ENCODE data around the gene LRRK1. TPM values are rescaled to one million over a fixed set of nuclear protein-coding genes. Genes with fewer than 3 reads are reported as not detected.
"Not testable (repeated sequence)": the region's sequence is repeated elsewhere in the genome, so short reads cannot be mapped to it uniquely, and the experiment has no call there.

Gene LRRK1
- total RNA-seq, 1 experiment from 2014 or later: not detected

- DNase-seq (ENCODE audit: low spot score); in situ Hi-C loops (cut with HindIII; ENCODE audit: low sequenced_read_pairs): not testable (repeated sequence)
Observed at GRCh38 chr15:101072235-101072634, 153.1 kb downstream of the LRRK1 start.

DNA sequence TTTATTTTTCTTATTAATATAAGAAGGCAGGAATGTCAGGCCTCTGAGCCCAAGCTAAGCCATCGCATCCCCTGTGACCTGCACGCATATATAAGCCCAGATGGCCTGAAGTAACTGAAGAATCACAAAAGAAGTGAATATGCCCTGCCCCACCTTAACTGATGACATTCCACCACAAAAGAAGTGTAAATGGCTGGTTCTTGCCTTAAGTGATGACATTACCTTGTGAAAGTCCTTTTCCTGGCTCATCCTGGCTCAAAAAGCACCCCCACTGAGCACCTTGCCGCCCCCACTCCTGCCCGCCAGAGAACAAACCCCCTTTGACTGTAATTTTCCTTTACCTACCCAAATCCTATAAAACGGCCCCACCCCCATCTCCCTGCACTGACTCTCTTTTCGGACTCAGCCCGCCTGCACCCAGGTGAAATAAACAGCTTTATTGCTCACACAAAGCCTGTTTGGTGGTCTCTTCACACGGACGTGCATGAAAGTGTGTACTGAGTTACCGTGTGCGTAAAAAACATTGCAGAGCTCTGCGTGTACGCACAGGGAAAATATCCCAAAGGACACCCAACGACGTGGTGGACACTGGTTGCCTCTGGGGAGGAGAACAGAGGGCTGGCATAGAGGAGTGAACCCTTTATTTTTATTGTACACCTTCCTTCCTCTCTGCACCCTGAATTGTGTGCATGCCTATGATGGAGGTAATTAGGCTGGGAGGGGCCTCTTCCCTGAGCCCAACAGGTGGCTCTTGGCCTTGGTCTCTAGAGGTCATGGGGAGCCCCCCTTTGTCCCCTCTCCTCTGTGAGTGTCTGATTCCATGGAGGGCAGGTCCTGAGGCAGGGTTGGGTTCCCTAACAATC is 158.9 kb downstream of the LRRK1 start:
- DNase-seq (ENCODE audit: low spot score); in situ Hi-C loops (cut with HindIII; ENCODE audit: low sequenced_read_pairs): not testable (repeated sequence)

GRCh38 chr15:101078669-101079323 is 159.6 kb downstream of the LRRK1 start:
- in situ Hi-C loops (cut with HindIII; ENCODE audit: low sequenced_read_pairs): no loop called here
- no peak for DNase-seq (ENCODE audit: low spot score)

GRCh38 chr15:101081900-101082299 is 162.7 kb downstream of the LRRK1 start:
- in situ Hi-C loops (cut with HindIII; ENCODE audit: low sequenced_read_pairs): no loop called here
- no peak for DNase-seq (ENCODE audit: low spot score)

GRCh38 chr15:101083336-101084045 is 164.3 kb downstream of the LRRK1 start:
- DNase-seq (ENCODE audit: low spot score): no peak
- in situ Hi-C loops (cut with HindIII; ENCODE audit: low sequenced_read_pairs): no loop called here

DNA sequence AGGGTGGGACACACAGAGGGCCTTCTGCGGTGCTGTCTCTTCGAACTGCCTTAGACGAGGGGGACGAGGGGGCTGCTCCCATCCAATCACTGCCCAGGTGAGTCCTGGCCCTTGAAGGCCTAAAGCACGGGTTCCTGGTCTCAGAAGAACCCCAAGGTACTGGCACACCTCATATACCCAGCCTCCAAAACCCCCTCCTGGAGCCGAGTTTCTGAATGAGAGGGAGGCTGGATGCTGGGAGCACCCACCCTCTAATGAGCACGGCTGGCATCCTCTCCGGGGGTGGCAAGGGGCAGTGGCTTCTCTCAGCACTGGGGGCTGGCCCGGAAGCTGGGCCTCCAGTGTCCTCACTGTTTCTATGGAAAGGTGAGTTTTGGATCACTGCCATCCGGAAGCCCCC is 165.6 kb downstream of the LRRK1 start:
- in situ Hi-C loops (cut with HindIII; ENCODE audit: low sequenced_read_pairs): no loop called here
- DNase-seq (ENCODE audit: low spot score): no peak

DNA sequence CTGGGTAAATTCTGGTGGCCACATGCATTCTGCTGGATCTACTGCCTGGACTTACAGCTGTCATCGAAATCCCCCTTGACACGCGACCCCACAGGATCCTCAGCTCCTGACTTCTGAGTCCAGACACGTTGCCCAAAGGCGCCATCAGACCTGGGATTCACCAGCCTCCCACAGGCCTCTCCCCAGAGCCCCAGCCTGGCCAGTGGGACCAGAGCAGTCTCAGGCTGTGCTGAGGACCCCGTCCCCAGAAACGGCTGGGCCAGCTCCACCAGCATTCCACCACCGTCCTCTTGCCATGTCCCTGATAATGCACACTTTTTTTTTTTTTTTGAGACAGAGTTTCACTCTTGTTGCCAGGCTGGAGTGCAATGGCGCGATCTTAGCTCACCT is 166.1 kb downstream of the LRRK1 start:
- no peak for DNase-seq (ENCODE audit: low spot score)
- in situ Hi-C loops (cut with HindIII; ENCODE audit: low sequenced_read_pairs): no loop called here

GRCh38 chr15:101086394-101087171 is 167.4 kb downstream of the LRRK1 start:
- DNase-seq (ENCODE audit: low spot score): no peak
- in situ Hi-C loops (cut with HindIII; ENCODE audit: low sequenced_read_pairs): no loop called here

- in situ Hi-C loops (cut with HindIII; ENCODE audit: low sequenced_read_pairs): no loop called here
Observed at GRCh38 chr15:101087172-101087769, 168.1 kb downstream of the LRRK1 start.

DNA sequence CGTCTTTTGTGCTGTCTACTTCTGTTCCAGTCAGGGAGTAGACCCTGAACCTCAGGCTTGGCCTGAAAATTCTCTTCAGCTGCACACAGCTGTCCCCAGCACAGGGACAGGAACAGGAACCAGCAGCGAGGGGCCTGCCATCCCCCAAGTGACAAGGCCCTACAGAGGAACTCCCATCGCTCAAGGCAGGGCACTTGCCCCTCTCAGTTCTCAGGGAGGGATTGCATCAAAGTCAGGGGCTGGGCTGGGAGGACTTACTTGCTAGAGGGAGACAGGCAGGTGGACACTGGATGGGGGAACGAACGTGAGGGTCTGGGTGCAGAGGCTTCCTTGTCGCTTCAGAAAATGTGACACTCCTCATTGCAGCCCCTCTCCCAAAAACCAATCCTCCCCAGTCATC is 169.1 kb downstream of the LRRK1 start:
- no peak for DNase-seq (ENCODE audit: low spot score)
- in situ Hi-C loops (cut with HindIII; ENCODE audit: low sequenced_read_pairs): no loop called here

More at GRCh38 chr15:101087172-101087769, 168.1 kb downstream of the LRRK1 start:
- no peak for DNase-seq (ENCODE audit: low spot score)

- in situ Hi-C loops (cut with HindIII; ENCODE audit: low sequenced_read_pairs): no loop called here
- DNase-seq (ENCODE audit: low spot score): peak; percentile 43
Observed at GRCh38 chr15:101088788-101089578, 169.8 kb downstream of the LRRK1 start.

GRCh38 chr15:101089579-101090427 is 170.6 kb downstream of the LRRK1 start:
- in situ Hi-C loops (cut with HindIII; ENCODE audit: low sequenced_read_pairs): loop anchor here (5.0 kb wide), 1 partner anchor 152 kb away; no protein-coding TSS in a partner anchor

DNA sequence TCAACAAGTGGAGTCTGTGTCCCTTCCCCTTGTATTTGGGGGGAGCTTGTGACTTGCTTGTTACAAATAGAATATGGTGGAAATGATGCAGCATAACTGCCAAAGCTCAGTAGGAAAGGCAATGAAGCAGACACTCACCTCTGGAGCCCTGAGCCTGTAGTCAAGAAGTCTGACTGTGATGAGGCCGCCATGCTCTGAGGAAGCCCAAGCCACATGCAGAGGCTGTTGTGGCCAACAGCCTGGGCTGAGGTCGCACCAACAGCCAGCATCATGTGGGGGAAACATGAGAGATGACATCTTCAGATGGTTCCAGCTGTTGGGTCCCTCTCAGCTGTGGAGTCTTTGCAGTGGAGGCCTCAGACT is 171.3 kb downstream of the LRRK1 start:
- in situ Hi-C loops (cut with HindIII; ENCODE audit: low sequenced_read_pairs): loop anchor here (5.0 kb wide), 1 partner anchor 152 kb away; no protein-coding TSS in a partner anchor
- DNase-seq (ENCODE audit: low spot score): no peak

More at GRCh38 chr15:101089579-101090427, 170.6 kb downstream of the LRRK1 start:
- DNase-seq (ENCODE audit: low spot score): no peak

GRCh38 chr15:101091080-101092017 is 172.2 kb downstream of the LRRK1 start:
- DNase-seq (ENCODE audit: low spot score): peak; percentile 46
- in situ Hi-C loops (cut with HindIII; ENCODE audit: low sequenced_read_pairs): loop anchor here (5.0 kb wide), 1 partner anchor 151 kb away; no protein-coding TSS in a partner anchor

GRCh38 chr15:101092156-101092866 is 173.2 kb downstream of the LRRK1 start:
- in situ Hi-C loops (cut with HindIII; ENCODE audit: low sequenced_read_pairs): loop anchor here (5.0 kb wide), 1 partner anchor 150 kb away; no protein-coding TSS in a partner anchor
- DNase-seq (ENCODE audit: low spot score): no peak
